Neutrophil (primary cell): Measurements from ENCODE around the gene BGLAP.

Experiments
- H3K27ac ChIP-seq: fragments of 200-600 bp; sonication (generic); 2 replicates; pipeline ENCODE4 v1.5.1; 2016; ENCODE audit warnings: mild to moderate bottlenecking, moderate library complexity
- H3K27me3 ChIP-seq: fragments of 200-600 bp; sonication (generic); 2 replicates; pipeline ENCODE4 v1.6.0; 2016; ENCODE audit warnings: mild to moderate bottlenecking
- H3K36me3 ChIP-seq: fragments of 200-600 bp; sonication (generic); 2 replicates; pipeline ENCODE4 v1.5.1; 2017
- H3K4me1 ChIP-seq, 2 experiments: fragments of 200-600 bp in 1 of 2; sonication (generic) in 1 of 2; 1 replicate in 1 of 2; 2 replicates in 1 of 2; pipeline versions ENCODE4 v1.5.1 to v1.6.1; 2013 to 2016; ENCODE audit warnings: low read depth in 1 of 2, low read length in 1 of 2, mild to moderate bottlenecking in 1 of 2, moderate library complexity in 1 of 2; ENCODE audit not compliant: control insufficient read depth in 1 of 2, insufficient read depth in 1 of 2
- H3K4me3 ChIP-seq, 2 experiments: fragments of 200-600 bp in 1 of 2; sonication (generic) in 1 of 2; 1 replicate in 1 of 2; 2 replicates in 1 of 2; pipeline ENCODE4 v1.5.1; 2013 to 2016; ENCODE audit warnings: low read depth in 1 of 2, low read length in 1 of 2, mild to moderate bottlenecking in 1 of 2, moderate library complexity in 1 of 2
- H3K9me3 ChIP-seq: fragments of 200-600 bp; sonication (generic); 2 replicates; pipeline ENCODE4 v1.5.1; 2016
- CTCF ChIP-seq: fragments of 200-600 bp; sonication (generic); IDR thresholded peaks from 2 replicates; pipeline ENCODE4 v1.5.1; 2016; ENCODE audit warnings: antibody characterized with exemption

The BGLAP gene

DNA sequence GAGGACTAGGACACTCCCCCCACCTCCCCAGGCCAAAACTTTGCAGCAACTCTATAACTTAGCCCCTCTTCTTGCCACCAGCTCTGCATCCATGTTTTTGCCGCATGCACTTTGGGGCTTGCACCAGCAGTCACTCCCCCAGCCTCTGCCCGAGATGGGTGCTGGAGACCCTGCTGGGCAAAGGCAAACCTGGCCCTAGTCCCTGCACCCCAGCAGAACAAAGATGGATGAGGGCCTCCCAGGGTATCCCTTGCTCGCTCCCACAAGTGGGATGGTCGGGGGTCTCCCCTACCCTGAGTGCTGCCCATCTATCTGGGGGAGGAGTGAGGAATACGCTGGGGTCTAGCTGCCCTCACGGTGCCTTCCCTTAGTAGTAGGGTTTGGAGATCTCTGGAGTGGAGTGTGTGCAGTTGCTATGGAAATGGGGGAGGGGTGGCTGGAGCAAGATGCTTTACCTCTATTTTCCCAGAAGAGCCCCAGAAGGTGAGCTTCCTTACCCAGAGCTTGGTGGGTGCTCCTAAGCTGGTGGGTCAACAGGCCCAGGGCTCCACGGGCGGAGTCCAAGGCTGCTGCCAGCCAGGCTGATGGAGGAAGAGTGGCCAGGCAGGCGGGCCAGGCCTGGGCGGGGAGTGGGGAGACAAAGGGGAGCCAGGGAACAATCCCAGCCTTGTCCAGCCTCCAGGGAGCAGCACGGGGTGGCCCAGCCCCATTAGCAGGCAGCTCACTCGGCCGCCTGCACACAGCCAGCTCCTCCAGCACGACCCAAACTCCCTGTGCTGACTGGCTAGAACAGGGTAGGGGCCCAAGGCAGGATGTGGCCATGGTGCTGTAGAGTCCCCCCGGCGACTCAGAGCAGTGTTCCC is 5.7 kb downstream of the BGLAP start, which contains the start of gene PAQR6:
Gene PAQR6 (minus strand): TSS at position 597 of the 863 bp plus-strand sequence. CDS start 1,325 bp downstream, outside the sequence.
- TF ChIP-seq CTCF: no peak
- Histone ChIP-seq H3K4me1 (peaks cover 10 to 11% of the 10 kb centered on the region in 2 experiments), H3K27ac (peak within 1 kb of the TSS; percentile 11), H3K9me3 (no peaks in the 10 kb centered on the region), H3K27me3 (peaks cover 34% of the 10 kb centered on the region), H3K4me3 (no peak within 1 kb of the TSS), H3K36me3 (peaks cover 50% of the 10 kb centered on the region)

DNA sequence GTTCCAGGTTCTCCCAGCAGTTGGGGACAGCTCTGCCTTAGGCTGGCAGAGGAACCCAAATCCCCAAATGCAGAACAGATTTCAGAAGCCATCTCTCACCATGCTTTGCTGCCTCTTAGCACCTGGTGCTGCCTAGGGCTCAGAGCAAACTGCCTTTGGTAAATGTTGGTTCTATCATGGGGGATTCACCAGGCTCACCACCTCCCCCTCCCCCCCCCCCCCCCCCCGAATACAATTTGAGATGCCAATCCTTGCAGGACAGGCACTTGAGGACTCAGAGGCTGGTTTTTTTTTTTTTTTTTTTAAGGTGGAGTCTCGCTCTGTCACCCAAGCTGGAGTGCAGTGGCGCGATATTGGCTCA is 6.3 kb downstream of the BGLAP start:
- peaks cover 10 to 11% of the 10 kb centered on the region in 2 experiments for H3K4me1 ChIP-seq
- H3K9me3 ChIP-seq: no peaks in the 10 kb centered on the region
- H3K4me3 ChIP-seq: no peak overlapping the region
- TF ChIP-seq CTCF: no peak
- H3K36me3 ChIP-seq: peaks cover 56% of the 10 kb centered on the region
- peaks cover 34% of the 10 kb centered on the region for H3K27me3 ChIP-seq
- no peak overlapping the region for H3K27ac ChIP-seq

- Histone ChIP-seq H3K36me3 (peaks cover 69% of the 10 kb centered on the region), H3K9me3 (no peaks in the 10 kb centered on the region), H3K4me3 (no peak overlapping the region), H3K4me1 (peaks cover 10 to 11% of the 10 kb centered on the region in 2 experiments), H3K27ac (no peak overlapping the region), H3K27me3 (peaks cover 29% of the 10 kb centered on the region)
- no peak for TF ChIP-seq CTCF
Measured at GRCh38 chr1:156249593-156249992, 7.6 kb downstream of the BGLAP start.

GRCh38 chr1:156251527-156251926 is 9.5 kb downstream of the BGLAP start:
- Histone ChIP-seq H3K27me3 (peaks cover 10% of the 10 kb centered on the region), H3K9me3 (no peaks in the 10 kb centered on the region), H3K4me1 (no peaks in the 10 kb centered on the region), H3K27ac (no peak overlapping the region), H3K36me3 (peaks cover 89% of the 10 kb centered on the region), H3K4me3 (no peak overlapping the region)
- no peak for TF ChIP-seq CTCF

DNA sequence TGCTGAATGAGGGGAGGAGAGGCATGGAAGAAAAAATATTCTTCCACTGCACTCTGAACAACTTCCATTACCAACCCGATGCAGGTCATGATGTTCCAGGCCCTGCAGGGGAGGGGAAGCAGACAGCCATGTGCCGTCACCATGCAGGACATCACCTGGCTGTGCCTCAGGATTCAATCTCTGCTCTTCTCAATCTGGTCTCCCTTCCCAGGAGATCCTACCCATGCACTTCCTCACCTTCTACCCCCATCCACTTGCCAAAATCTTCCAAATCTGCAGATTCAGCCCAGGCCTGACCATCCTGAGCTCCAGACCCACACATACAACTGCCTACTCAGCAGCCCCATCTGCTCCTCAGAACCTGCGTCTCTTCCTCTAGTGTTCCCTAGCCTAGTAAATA is 11.7 kb downstream of the BGLAP start:
- Histone ChIP-seq H3K4me3 (no peak overlapping the region), H3K27me3 (no peaks in the 10 kb centered on the region), H3K4me1 (no peaks in the 10 kb centered on the region), H3K36me3 (peaks cover 100% of the 10 kb centered on the region), H3K9me3 (no peaks in the 10 kb centered on the region), H3K27ac (no peak overlapping the region)
- TF ChIP-seq CTCF: no peak
